HepG2 (cell line): Measurements from ENCODE around the gene CREB3. TPM values are rescaled to one million over a fixed set of nuclear protein-coding genes. Genes with fewer than 3 reads are reported as not detected.
A peak's percentile ranks its signal among the peaks of the same experiment; 100 is the strongest.

Experiments used
- ARID2 ChIP-seq: sonication (generic); formaldehyde crosslinking; IDR thresholded peaks from 2 replicates; pipeline ENCODE4 v1.8.1; 2022; ENCODE audit warnings: mild to moderate bottlenecking, missing genetic modification reagents, borderline replicate concordance
- DNMT3B ChIP-seq: conservative IDR thresholded peaks from 2 replicates; pipeline ENCODE4 v1.6.1; 2016; ENCODE audit warnings: missing biosample characterization, control low read depth
- FOSL2 ChIP-seq: sonication (generic); formaldehyde crosslinking; IDR thresholded peaks from 2 replicates; pipeline ENCODE4 v1.4.0; 2020; ENCODE audit warnings: missing genetic modification reagents
- JUND ChIP-seq: sonication (generic); formaldehyde crosslinking; IDR thresholded peaks from 2 replicates; pipeline ENCODE4 v1.8.0; 2022; ENCODE audit warnings: mild to moderate bottlenecking, missing genetic modification reagents
- NBN ChIP-seq: fragments of 450-650 bp; conservative IDR thresholded peaks from 2 replicates; pipeline ENCODE4 v1.6.1; 2017
- NR2F6 ChIP-seq, 2 experiments: IDR thresholded peaks; 2 replicates each; pipeline ENCODE4 v1.6.1; 2016; ENCODE audit warnings: antibody characterized with exemption in 1 of 2, mild to moderate bottlenecking in 1 of 2
- RFX5 ChIP-seq: IDR thresholded peaks from 2 replicates; pipeline ENCODE4 v1.6.1; 2011; ENCODE audit warnings: low read depth, low read length, improper control_type of control experiment
- RORA ChIP-seq: sonication (generic); formaldehyde crosslinking; IDR thresholded peaks from 2 replicates; pipeline ENCODE4 v1.5.0; 2020; ENCODE audit warnings: mild to moderate bottlenecking, missing genetic modification reagents, moderate library complexity
- TBX2 ChIP-seq: sonication (generic); formaldehyde crosslinking; IDR thresholded peaks from 2 replicates; pipeline ENCODE4 v1.5.0; 2020; ENCODE audit warnings: missing genetic modification reagents, mild to moderate bottlenecking, borderline replicate concordance
- TBX3 ChIP-seq: fragments of 450-650 bp; IDR thresholded peaks from 2 replicates; pipeline ENCODE4 v1.6.1; 2017; ENCODE audit warnings: antibody characterized with exemption, mild to moderate bottlenecking, inconsistent platforms, borderline replicate concordance
- TGIF2 ChIP-seq: IDR thresholded peaks from 2 replicates; pipeline ENCODE4 v1.6.1; 2016; ENCODE audit warnings: control low read depth, missing compliant biosample characterization
- ZFX ChIP-seq: sonication (generic); formaldehyde crosslinking; IDR thresholded peaks from 2 replicates; pipeline ENCODE4 v1.4.0; 2020; ENCODE audit warnings: mild to moderate bottlenecking, low read depth, missing genetic modification reagents, moderate library complexity
- polyA plus RNA-seq, 8 experiments: library from polyadenylated mRNA; depleted of rRNA in 3 of 8; stranded (reverse) in 7 of 8; unstranded in 1 of 8; fragments of >200 nt; fragmentation: Illumina TruSeq in 4 of 8; extraction: Trizol in 4 of 8; gene quantifications; 2 replicates each; pipeline versions ENCODE4 v1.2.1 to v1.2.3, GENCODE V29; 2011 to 2016; ENCODE audit warnings: low read depth in 4 of 8, missing spikeins in 1 of 8, mixed read lengths in 1 of 8; ENCODE audit not compliant: insufficient read depth in 1 of 8
- total RNA-seq, 5 experiments: library from RNA; depleted of rRNA; stranded (reverse); fragments of >200 nt; fragmentation: Illumina TruSeq; extraction: Trizol; gene quantifications; 2 replicates each; pipeline ENCODE4 v1.2.3, GENCODE V29; 2016; ENCODE audit warnings: low read depth in 1 of 5
- TF ChIP-seq, protein P1 (sequence below): IDR thresholded peaks from 2 replicates; pipeline ENCODE4 v1.6.1; 2016; ENCODE audit warnings: mild to moderate bottlenecking
- TF ChIP-seq, protein P2 (sequence below): sonication (generic); formaldehyde crosslinking; IDR thresholded peaks from 2 replicates; pipeline ENCODE4 v1.5.1; 2020; ENCODE audit warnings: missing genetic modification reagents, mild to moderate bottlenecking, borderline replicate concordance
- TF ChIP-seq, protein P3 (sequence below): IDR thresholded peaks from 2 replicates; pipeline ENCODE4 v1.6.1; 2012; ENCODE audit warnings: low read depth, low read length, improper control_type of control experiment
- TF ChIP-seq, protein P4 (sequence below): sonication (generic); formaldehyde crosslinking; IDR thresholded peaks from 2 replicates; pipeline ENCODE4 v1.5.1; 2020; ENCODE audit warnings: missing genetic modification reagents, mild to moderate bottlenecking, borderline replicate concordance
- TF ChIP-seq, protein P5 (sequence below): sonication (generic); formaldehyde crosslinking; IDR thresholded peaks from 2 replicates; pipeline ENCODE4 v1.8.0; 2022; ENCODE audit warnings: missing genetic modification reagents, mild to moderate bottlenecking, moderate library complexity, borderline replicate concordance

The CREB3 gene
- total and polyA plus RNA-seq, 2 of the 13 experiments (the other 11 are each of a cell fraction or from before 2014, with no cell fraction given): 11.1 to 34.2 TPM

DNA sequence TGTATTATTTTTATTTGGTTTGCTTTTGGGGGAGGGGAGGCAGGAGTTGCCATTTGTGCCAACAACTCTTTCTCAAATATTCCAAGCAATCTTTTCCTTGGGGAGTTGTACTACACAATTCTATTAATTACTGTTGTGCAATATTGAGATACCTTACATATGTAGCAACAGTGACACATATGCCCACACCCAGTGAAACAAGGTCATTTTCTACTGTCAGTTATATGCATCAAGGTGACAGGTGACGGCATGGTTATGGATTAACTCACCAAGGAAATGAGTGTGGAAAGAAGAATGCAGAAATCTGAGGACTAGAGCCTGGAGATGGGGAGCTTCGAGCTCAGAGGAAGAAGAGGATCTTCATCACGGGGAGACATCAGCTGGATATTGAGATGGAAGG lies 39.5 kb downstream of the CREB3 start (continued):
- peak; percentile 56 for TF ChIP-seq FOSL2
- TF ChIP-seq DNMT3B (CRISPR knock-in tag): no peak
- TF ChIP-seq TBX2 (CRISPR knock-in tag): peak; percentile 35; the same call in 1 of the 2 replicates
- TF ChIP-seq, protein P1, sequence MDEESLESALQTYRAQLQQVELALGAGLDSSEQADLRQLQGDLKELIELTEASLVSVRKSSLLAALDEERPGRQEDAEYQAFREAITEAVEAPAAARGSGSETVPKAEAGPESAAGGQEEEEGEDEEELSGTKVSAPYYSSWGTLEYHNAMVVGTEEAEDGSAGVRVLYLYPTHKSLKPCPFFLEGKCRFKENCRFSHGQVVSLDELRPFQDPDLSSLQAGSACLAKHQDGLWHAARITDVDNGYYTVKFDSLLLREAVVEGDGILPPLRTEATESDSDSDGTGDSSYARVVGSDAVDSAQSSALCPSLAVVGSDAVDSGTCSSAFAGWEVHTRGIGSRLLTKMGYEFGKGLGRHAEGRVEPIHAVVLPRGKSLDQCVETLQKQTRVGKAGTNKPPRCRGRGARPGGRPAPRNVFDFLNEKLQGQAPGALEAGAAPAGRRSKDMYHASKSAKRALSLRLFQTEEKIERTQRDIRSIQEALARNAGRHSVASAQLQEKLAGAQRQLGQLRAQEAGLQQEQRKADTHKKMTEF (CRISPR knock-in tag): no peak
- TF ChIP-seq TGIF2 (CRISPR knock-in tag): peak; percentile 98
- peak; percentile 38; the same call in 1 of the 2 replicates for TF ChIP-seq RFX5
- TF ChIP-seq, protein P2, sequence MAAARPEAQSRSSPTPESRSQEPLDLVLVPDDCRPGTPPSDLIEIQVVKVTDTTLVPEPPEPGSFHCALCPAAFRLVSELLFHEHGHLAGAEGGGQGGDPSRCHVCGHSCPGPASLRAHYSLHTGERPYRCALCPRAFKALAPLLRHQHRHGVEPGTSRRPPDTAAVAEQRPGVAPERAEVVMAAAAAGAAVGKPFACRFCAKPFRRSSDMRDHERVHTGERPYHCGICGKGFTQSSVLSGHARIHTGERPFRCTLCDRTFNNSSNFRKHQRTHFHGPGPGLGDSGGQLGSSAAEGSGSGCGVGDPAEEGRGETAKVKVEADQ (CRISPR knock-in tag): no peak
- no peak for TF ChIP-seq ZFX (CRISPR knock-in tag)
- TF ChIP-seq, protein P3, sequence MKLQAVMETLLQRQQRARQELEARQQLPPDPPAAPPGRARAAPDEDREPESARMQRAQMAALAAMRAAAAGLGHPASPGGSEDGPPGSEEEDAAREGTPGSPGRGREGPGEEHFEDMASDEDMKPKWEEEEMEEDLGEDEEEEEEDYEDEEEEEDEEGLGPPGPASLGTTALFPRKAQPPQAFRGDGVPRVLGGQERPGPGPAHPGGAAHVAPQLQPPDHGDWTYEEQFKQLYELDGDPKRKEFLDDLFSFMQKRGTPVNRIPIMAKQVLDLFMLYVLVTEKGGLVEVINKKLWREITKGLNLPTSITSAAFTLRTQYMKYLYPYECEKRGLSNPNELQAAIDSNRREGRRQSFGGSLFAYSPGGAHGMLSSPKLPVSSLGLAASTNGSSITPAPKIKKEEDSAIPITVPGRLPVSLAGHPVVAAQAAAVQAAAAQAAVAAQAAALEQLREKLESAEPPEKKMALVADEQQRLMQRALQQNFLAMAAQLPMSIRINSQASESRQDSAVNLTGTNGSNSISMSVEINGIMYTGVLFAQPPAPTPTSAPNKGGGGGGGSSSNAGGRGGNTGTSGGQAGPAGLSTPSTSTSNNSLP: peak; percentile 77
- TF ChIP-seq RORA (CRISPR knock-in tag): no peak
- no peak for TF ChIP-seq JUND (CRISPR knock-in tag)
- TF ChIP-seq TBX3: 0 out of 2 replicates have a peak, but pooled peaks have one; percentile 50
- TF ChIP-seq, protein P4, sequence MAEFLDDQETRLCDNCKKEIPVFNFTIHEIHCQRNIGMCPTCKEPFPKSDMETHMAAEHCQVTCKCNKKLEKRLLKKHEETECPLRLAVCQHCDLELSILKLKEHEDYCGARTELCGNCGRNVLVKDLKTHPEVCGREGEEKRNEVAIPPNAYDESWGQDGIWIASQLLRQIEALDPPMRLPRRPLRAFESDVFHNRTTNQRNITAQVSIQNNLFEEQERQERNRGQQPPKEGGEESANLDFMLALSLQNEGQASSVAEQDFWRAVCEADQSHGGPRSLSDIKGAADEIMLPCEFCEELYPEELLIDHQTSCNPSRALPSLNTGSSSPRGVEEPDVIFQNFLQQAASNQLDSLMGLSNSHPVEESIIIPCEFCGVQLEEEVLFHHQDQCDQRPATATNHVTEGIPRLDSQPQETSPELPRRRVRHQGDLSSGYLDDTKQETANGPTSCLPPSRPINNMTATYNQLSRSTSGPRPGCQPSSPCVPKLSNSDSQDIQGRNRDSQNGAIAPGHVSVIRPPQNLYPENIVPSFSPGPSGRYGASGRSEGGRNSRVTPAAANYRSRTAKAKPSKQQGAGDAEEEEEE (CRISPR knock-in tag): no peak
- no peak for TF ChIP-seq NBN
- TF ChIP-seq, protein P5, sequence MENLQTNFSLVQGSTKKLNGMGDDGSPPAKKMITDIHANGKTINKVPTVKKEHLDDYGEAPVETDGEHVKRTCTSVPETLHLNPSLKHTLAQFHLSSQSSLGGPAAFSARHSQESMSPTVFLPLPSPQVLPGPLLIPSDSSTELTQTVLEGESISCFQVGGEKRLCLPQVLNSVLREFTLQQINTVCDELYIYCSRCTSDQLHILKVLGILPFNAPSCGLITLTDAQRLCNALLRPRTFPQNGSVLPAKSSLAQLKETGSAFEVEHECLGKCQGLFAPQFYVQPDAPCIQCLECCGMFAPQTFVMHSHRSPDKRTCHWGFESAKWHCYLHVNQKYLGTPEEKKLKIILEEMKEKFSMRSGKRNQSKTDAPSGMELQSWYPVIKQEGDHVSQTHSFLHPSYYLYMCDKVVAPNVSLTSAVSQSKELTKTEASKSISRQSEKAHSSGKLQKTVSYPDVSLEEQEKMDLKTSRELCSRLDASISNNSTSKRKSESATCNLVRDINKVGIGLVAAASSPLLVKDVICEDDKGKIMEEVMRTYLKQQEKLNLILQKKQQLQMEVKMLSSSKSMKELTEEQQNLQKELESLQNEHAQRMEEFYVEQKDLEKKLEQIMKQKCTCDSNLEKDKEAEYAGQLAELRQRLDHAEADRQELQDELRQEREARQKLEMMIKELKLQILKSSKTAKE (CRISPR knock-in tag): no peak
- TF ChIP-seq ARID2 (CRISPR knock-in tag): no peak
- no peak for TF ChIP-seq NR2F6 (IDR thresholded peaks at IDR 0.05)
- no peak for TF ChIP-seq NR2F6 (CRISPR knock-in tag; IDR thresholded peaks at IDR 0.05)
- TF ChIP-seq, all 625 proteins: peak for 13
